A673 (cell line): ENCODE measurements around the gene NPIPB2.
"Not testable (repeated sequence)": the region's sequence is repeated elsewhere in the genome, so short reads cannot be mapped to it uniquely, and the experiment has no call there.

ENCODE experiments used
- CTCF ChIP-seq: fragments of 300-800, 200-600 bp; sonication (generic); conservative IDR thresholded peaks from 2 replicates; pipeline ENCODE4 v1.5.1; 2017; ENCODE audit warnings: low read depth, mild to moderate bottlenecking, antibody characterized with exemption, low read length, moderate library complexity, mixed read lengths
- EZH2 ChIP-seq: fragments of 200-600 bp; sonication (generic); IDR thresholded peaks from 2 replicates; pipeline ENCODE4 v1.6.1; 2017; ENCODE audit warnings: borderline replicate concordance, low read depth, mild to moderate bottlenecking, mixed read lengths, antibody characterized with exemption, low read length; ENCODE audit not compliant: poor library complexity, severe bottlenecking

- not testable (repeated sequence) for TF ChIP-seq EZH2, CTCF
Observed at GRCh38 chr16:11953576-11953975, 11.7 kb upstream of the NPIPB2 start.
